ENCODE measurements around the gene GPBP1L1. TPM values are rescaled to one million over a fixed set of nuclear protein-coding genes. Genes with fewer than 3 reads are reported as not detected.

GPBP1L1 gene
- total RNA-seq, 2 experiments from 2014 or later = 116 to 125 TPM

DNA sequence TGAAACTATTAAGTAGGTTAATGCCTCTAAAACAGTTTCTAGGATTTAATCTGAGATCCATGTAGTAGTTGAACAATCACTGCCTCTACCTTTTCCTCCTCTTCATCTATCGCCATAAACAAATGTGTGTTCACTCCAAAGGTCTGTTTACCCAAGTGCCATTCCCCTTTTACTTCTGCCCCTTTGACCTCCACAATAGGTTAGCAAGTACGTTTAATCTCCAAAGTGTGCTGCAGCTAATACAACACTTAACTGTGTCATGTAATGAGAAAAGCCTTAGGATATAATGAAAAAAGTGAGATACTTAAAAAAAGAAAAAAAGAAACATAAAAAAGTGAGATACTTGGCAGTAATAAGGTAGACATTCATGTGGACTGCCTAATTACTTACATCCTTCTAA lies 28.2 kb downstream of the GPBP1L1 start:
- Mint-ChIP-seq H3K27ac (no peak overlapping the region), H3K4me3 (no peak overlapping the region), H3K4me1 (ENCODE audit: low read depth) (peaks cover 14% of the 10 kb centered on the region), H3K27me3 (no peaks in the 10 kb centered on the region), H3K36me3 (ENCODE audit: low read depth) (peaks cover 85% of the 10 kb centered on the region), H3K9me3 (no peaks in the 10 kb centered on the region)
- Histone ChIP-seq H3K9me3 (ENCODE audit: control insufficient read depth in 1 of 2, insufficient read depth in 1 of 2, low read length in 2 of 2) (no peaks in the 10 kb centered on the region), H3K4me1 (ENCODE audit: insufficient read depth, low read length) (no peaks in the 10 kb centered on the region), H3K27me3 (ENCODE audit: control insufficient read depth in 1 of 2, insufficient read depth in 2 of 2, low read length in 2 of 2) (no peaks in the 10 kb centered on the region), H3K36me3 (ENCODE audit: insufficient read depth, low read length) (peaks cover 78% of the 10 kb centered on the region), H3K4me3 (ENCODE audit: low read length) (no peak overlapping the region), H3K27ac (ENCODE audit: low read depth in 1 of 2, low read length in 2 of 2) (no peak overlapping the region)
- ChIA-PET CTCF (no interaction called here), POLR2A (no interaction called here)
- DNase-seq (no peak), ATAC-seq (ENCODE audit: poor library complexity) (no peak)
- intact Hi-C loops (cut with DNase I, micrococcal nuclease) = no loop called here
- TF ChIP-seq, protein P1, sequence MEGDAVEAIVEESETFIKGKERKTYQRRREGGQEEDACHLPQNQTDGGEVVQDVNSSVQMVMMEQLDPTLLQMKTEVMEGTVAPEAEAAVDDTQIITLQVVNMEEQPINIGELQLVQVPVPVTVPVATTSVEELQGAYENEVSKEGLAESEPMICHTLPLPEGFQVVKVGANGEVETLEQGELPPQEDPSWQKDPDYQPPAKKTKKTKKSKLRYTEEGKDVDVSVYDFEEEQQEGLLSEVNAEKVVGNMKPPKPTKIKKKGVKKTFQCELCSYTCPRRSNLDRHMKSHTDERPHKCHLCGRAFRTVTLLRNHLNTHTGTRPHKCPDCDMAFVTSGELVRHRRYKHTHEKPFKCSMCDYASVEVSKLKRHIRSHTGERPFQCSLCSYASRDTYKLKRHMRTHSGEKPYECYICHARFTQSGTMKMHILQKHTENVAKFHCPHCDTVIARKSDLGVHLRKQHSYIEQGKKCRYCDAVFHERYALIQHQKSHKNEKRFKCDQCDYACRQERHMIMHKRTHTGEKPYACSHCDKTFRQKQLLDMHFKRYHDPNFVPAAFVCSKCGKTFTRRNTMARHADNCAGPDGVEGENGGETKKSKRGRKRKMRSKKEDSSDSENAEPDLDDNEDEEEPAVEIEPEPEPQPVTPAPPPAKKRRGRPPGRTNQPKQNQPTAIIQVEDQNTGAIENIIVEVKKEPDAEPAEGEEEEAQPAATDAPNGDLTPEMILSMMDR (IDR thresholded peaks at IDR 0.05) = no peak

DNA sequence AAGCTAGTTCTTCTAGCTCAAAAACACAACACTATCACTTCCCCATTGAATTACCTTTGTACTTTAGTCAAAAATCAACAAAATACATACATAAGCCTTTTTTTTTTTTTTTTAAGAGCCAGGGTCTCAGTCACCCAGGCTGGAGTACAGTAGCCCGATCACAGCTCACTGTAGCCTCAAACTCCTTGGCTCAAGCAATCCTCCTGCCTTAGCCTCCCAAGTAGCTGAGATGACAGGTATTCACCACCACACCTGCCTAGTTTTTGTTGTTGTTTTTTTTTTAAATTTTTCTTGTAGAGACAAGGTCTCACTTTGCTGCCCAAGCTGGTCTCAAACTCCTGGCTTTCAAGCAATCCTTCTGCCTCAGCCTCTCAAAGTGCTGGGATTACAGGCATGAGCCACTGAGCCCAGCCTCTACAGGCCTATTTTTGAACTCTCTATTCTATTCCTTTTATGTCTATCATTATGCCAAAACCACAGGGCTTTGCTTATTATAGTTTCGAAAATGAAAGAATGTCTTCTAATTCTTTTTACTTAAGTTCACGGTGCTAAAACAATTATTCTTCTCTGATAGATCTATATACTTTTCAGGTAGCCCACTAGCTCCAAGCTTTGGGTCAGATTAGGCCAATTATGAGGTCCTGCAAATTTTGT lies 29.6 kb downstream of the GPBP1L1 start:
- Mint-ChIP-seq H3K36me3 (ENCODE audit: low read depth) (peaks cover 88% of the 10 kb centered on the region), H3K4me3 (no peak overlapping the region)
- TF ChIP-seq, protein P1 (IDR thresholded peaks at IDR 0.05) = no peak

DNA sequence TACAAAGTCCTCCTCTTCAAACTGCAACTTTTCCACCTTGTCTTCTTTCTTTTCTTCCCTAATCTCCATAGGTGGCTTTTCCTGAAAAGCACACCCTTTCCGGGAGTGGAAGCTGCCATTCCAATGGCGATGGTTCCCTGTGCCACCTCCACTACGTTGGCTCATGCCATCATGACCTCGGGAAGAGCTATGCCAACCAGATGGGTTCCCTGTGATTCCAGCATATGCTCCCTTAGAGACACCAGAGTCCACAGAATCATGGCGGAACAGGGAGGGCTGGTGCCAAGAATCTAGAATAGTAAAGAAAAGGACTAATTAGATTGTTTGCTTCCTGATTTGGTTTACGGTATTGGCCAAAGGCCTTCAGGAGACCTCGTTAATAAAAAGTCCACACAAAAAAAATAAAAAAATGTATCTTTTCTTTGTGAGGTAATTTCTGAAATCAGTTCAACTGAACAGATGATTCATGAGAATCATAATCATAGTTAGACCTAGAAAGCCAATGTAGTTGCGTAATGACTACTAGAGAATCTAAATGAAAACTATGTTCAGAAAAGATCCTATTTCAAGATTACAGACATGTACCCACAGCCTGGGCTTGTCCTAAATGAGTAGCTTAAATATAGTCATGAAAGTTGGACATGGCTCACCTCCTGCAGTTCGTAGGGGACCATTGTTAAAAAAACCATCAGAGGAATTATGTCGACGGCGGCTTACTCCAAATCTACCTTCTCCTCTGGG lies 31.6 kb downstream of the GPBP1L1 start:
- Mint-ChIP-seq H3K4me1 (ENCODE audit: low read depth) (peaks cover 4% of the 10 kb centered on the region), H3K27ac (no peak overlapping the region), H3K27me3 (no peaks in the 10 kb centered on the region), H3K4me3 (no peak overlapping the region), H3K36me3 (ENCODE audit: low read depth) (peaks cover 92% of the 10 kb centered on the region), H3K9me3 (no peaks in the 10 kb centered on the region)
- POLR2A ChIA-PET = interaction anchor here (1.3 kb wide), 1 partner anchor 32 kb away, joined by 3 read pairs; the partner anchor contains the start of gene GPBP1L1
- intact Hi-C loops (cut with DNase I, micrococcal nuclease) = no loop called here
- TF ChIP-seq, protein P1 (IDR thresholded peaks at IDR 0.05) = no peak
- DNase-seq = no peak
- Histone ChIP-seq H3K4me3 (ENCODE audit: low read length) (no peak overlapping the region), H3K36me3 (ENCODE audit: insufficient read depth, low read length) (peaks cover 97% of the 10 kb centered on the region), H3K27ac (ENCODE audit: low read depth in 1 of 2, low read length in 2 of 2) (no peak overlapping the region), H3K4me1 (ENCODE audit: insufficient read depth, low read length) (no peaks in the 10 kb centered on the region), H3K27me3 (ENCODE audit: control insufficient read depth in 1 of 2, insufficient read depth in 2 of 2, low read length in 2 of 2) (no peaks in the 10 kb centered on the region), H3K9me3 (ENCODE audit: control insufficient read depth in 1 of 2, insufficient read depth in 1 of 2, low read length in 2 of 2) (no peaks in the 10 kb centered on the region)
- CTCF ChIA-PET = interaction anchor here (0.7 kb wide), 1 partner anchor 8 kb away, joined by 3 read pairs; no protein-coding TSS in a partner anchor
- no peak for ATAC-seq (ENCODE audit: poor library complexity)

More for the DNA sequence above, 29.6 kb downstream of the GPBP1L1 start:
- Histone ChIP-seq H3K27me3 (ENCODE audit: control insufficient read depth in 1 of 2, insufficient read depth in 2 of 2, low read length in 2 of 2) (no peaks in the 10 kb centered on the region), H3K27ac (ENCODE audit: low read depth in 1 of 2, low read length in 2 of 2) (no peak overlapping the region), H3K36me3 (ENCODE audit: insufficient read depth, low read length) (peaks cover 92% of the 10 kb centered on the region), H3K4me3 (ENCODE audit: low read length) (no peak overlapping the region), H3K9me3 (ENCODE audit: control insufficient read depth in 1 of 2, insufficient read depth in 1 of 2, low read length in 2 of 2) (no peaks in the 10 kb centered on the region), H3K4me1 (ENCODE audit: insufficient read depth, low read length) (no peaks in the 10 kb centered on the region)
- Mint-ChIP-seq H3K9me3 (no peaks in the 10 kb centered on the region), H3K4me1 (ENCODE audit: low read depth) (peaks cover 7% of the 10 kb centered on the region), H3K27ac (no peak overlapping the region), H3K27me3 (no peaks in the 10 kb centered on the region)
- no peak for ATAC-seq (ENCODE audit: poor library complexity)
- POLR2A ChIA-PET = interaction anchor here (0.6 kb wide), 1 partner anchor 165 kb away, joined by 4 read pairs; no protein-coding TSS in a partner anchor
- CTCF ChIA-PET = interaction anchor here (1.2 kb wide), 1 partner anchor 9 kb away, joined by 3 read pairs; no protein-coding TSS in a partner anchor
- DNase-seq = no peak
- intact Hi-C loops (cut with DNase I, micrococcal nuclease) = no loop called here

Measured in CD4-positive, alpha-beta T cell (primary cell).